PC-3 (cell line): ENCODE data around the gene TMEM163. TPM values are rescaled to one million over a fixed set of nuclear protein-coding genes. Genes with fewer than 3 reads are reported as not detected.

ENCODE experiments used
- ATAC-seq: fragments of 200-7000 bp; cut with Tn5 transposase; 2 replicates; pipeline ENCODE4 v1.9.1; 2020; ENCODE audit warnings: mild to moderate bottlenecking, moderate library complexity
- BruUV-seq: library from RNA; stranded (reverse); fragments of 400-500 nt; replicated peaks from 2 replicates; lab custom pipeline; 2021; lab: Mats Ljungman, UMichigan
- CTCF ChIA-PET: fragments of 300-600 bp; sonication (Branson Sonifier 250); formaldehyde crosslinking; loops from one replicate; lab custom pipeline; 2022; ENCODE audit warnings: antibody characterized with exemption; lab: Charles Lee
- POLR2A ChIA-PET: fragments of 300-600 bp; sonication (Branson Sonifier 250); formaldehyde crosslinking; loops from one replicate; lab custom pipeline; 2022; ENCODE audit warnings: antibody characterized with exemption; ENCODE audit not compliant: unreplicated experiment; lab: Charles Lee
- DNase-seq: peaks from one replicate; pipeline ENCODE4 v3.0.0-alpha.2; 2015
- H2AFZ ChIP-seq: fragments of 300-600 bp; sonication (generic); 2 replicates; pipeline ENCODE4 v1.6.0; 2016; ENCODE audit warnings: antibody characterized with exemption, low read length
- H3F3A ChIP-seq: fragments of 300-600 bp; sonication (generic); one replicate; pipeline ENCODE4 v1.6.0; 2017; ENCODE audit warnings: antibody characterized with exemption, low read length, control low read depth, mild to moderate bottlenecking; ENCODE audit not compliant: unreplicated experiment
- H3K27ac ChIP-seq: fragments of 300-600 bp; sonication (generic); 2 replicates; pipeline ENCODE4 v1.5.1; 2016; ENCODE audit warnings: mild to moderate bottlenecking, low read length
- H3K27me3 ChIP-seq: fragments of 300-600 bp; sonication (generic); 2 replicates; pipeline ENCODE4 v1.6.1; 2016; ENCODE audit warnings: low read length, mixed read lengths
- H3K36me3 ChIP-seq: fragments of 300-600 bp; sonication (generic); 2 replicates; pipeline ENCODE4 v1.6.1; 2016; ENCODE audit warnings: low read depth, mixed run types, low read length, mixed read lengths
- H3K4me1 ChIP-seq: fragments of 300-600 bp; sonication (generic); 2 replicates; pipeline ENCODE4 v1.5.1; 2016; ENCODE audit warnings: low read length; ENCODE audit not compliant: insufficient read depth
- H3K4me2 ChIP-seq: fragments of 300-600 bp; sonication (generic); 2 replicates; pipeline ENCODE4 v1.6.0; 2016; ENCODE audit warnings: low read length
- H3K4me3 ChIP-seq: fragments of 300-600 bp; sonication (generic); 2 replicates; pipeline ENCODE4 v1.5.1; 2016; ENCODE audit warnings: mild to moderate bottlenecking, low read length, mixed read lengths
- H3K79me2 ChIP-seq: fragments of 300-600 bp; sonication (generic); 2 replicates; pipeline ENCODE4 v1.6.1; 2017; ENCODE audit warnings: low read length, mixed read lengths
- H3K9ac ChIP-seq: fragments of 300-600 bp; sonication (generic); 2 replicates; pipeline ENCODE4 v1.6.0; 2016; ENCODE audit warnings: mild to moderate bottlenecking, low read length
- H3K9me2 ChIP-seq: fragments of 300-600 bp; sonication (generic); replicated peaks from 2 replicates; pipeline ENCODE4 v1.6.1; 2016; ENCODE audit warnings: mixed run types, low read length, mixed read lengths
- H3K9me3 ChIP-seq: fragments of 300-600 bp; sonication (generic); 2 replicates; pipeline ENCODE4 v1.6.1; 2016; ENCODE audit warnings: low read length, mixed read lengths
- H4K20me1 ChIP-seq: fragments of 300-600 bp; sonication (generic); 2 replicates; pipeline ENCODE4 v1.6.1; 2016; ENCODE audit warnings: low read length, mixed read lengths
- CTCF ChIP-seq: fragments of 300-600 bp; sonication (generic); conservative IDR thresholded peaks from 2 replicates; pipeline ENCODE4 v1.5.1; 2017; ENCODE audit warnings: antibody characterized with exemption, low read depth, mild to moderate bottlenecking, low read length
- EZH2 ChIP-seq: fragments of 300-600 bp; sonication (generic); IDR thresholded peaks from one replicate; pipeline ENCODE4 v1.6.1; 2017; ENCODE audit warnings: antibody characterized with exemption, mild to moderate bottlenecking, low read length; ENCODE audit not compliant: unreplicated experiment
- EZH2phosphoT487 ChIP-seq: fragments of 300-600 bp; sonication (generic); IDR thresholded peaks from 2 replicates; pipeline ENCODE4 v1.6.1; 2018; ENCODE audit warnings: mild to moderate bottlenecking, antibody characterized with exemption, low read length, borderline replicate concordance
- intact Hi-C: fragments of 100-400 bp; cut with micrococcal nuclease; formaldehyde crosslinking; loops from 2 replicates; pipeline ENCODE4 v1.9.0; 2023
- total RNA-seq: library from RNA; depleted of rRNA; stranded (reverse); fragments of >200 nt; gene quantifications from 2 replicates; pipeline ENCODE4 v1.2.3, GENCODE V29; 2014

TMEM163 gene
- total RNA-seq, 1 experiment from 2014 or later: 0.47 TPM

DNA sequence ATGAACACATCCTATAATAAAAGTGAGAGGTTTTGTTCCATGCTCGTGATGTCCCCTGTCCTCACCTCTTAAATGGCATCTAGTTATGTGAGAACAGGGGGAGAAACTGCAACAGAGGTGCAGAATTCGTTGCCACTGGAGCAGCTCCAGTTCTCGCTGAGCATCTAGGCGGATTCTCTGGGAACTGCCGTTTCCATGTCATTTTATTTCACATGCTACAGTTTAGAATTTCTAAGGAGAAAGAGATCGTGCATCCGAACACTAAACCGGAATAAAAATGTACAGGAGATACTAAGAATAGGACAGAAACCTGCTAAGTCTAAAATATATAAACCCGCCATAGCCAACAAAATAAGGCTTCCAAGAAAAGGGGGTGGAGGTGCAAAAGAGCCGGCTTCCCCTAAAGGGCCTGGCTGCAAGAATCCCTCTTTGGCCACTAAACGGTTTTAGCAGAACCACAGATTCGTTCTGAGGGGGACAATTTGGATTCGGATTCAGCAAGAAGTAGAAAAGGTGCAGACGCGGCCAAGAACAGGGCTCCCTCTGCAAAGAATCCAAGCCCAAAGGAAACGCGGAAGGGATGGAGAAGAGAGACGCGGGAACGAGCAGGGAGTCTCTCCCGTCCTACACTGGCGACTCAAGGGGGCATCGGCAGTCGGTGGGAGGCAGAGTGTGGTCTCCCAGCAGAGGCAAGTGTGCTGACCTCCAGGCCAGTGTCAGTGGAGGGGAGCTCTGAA, 1.3 kb downstream of the TMEM163 start:
- TF ChIP-seq EZH2phosphoT487 (no peak), CTCF (no peak), EZH2 (no peak)
- ChIA-PET POLR2A (interaction anchor here (0.7 kb wide), 1 partner anchor 138 kb away, joined by 3 read pairs; no protein-coding TSS in a partner anchor), CTCF (no interaction called here)
- ATAC-seq (no peak), DNase-seq (no peak)
- H3K79me2 ChIP-seq: no peaks in the 10 kb centered on the region
- H3K4me2 ChIP-seq: peak overlapping the region; percentile 73
- H4K20me1 ChIP-seq: no peaks in the 10 kb centered on the region
- no peaks in the 10 kb centered on the region for H3F3A ChIP-seq
- H3K9me3 ChIP-seq: no peaks in the 10 kb centered on the region
- H3K9me2 ChIP-seq: no peaks in the 10 kb centered on the region
- no TSS peak for BruUV-seq
- H3K36me3 ChIP-seq: no peaks in the 10 kb centered on the region
- no peak overlapping the region for H3K9ac ChIP-seq
- no peak overlapping the region for H3K27ac ChIP-seq
- intact Hi-C loops: no loop called here
- peaks cover 21% of the 10 kb centered on the region for H3K27me3 ChIP-seq
- no peak overlapping the region for H2AFZ ChIP-seq
- H3K4me1 ChIP-seq: peaks cover 7% of the 10 kb centered on the region; the same call in 1 of the 2 replicates
- peak overlapping the region; percentile 58; the same call in 1 of the 2 replicates for H3K4me3 ChIP-seq

- no TSS peak for BruUV-seq
- CTCF ChIA-PET: no interaction called here
- peaks cover 21% of the 10 kb centered on the region for H3K27me3 ChIP-seq
Observed at GRCh38 chr2:134716721-134717243, 2.0 kb downstream of the TMEM163 start.

More at GRCh38 chr2:134716721-134717243, 2.0 kb downstream of the TMEM163 start:
- Histone ChIP-seq H4K20me1 (no peaks in the 10 kb centered on the region), H3K4me2 (no peak overlapping the region), H3K4me1 (peaks cover 14% of the 10 kb centered on the region), H3K27ac (no peak overlapping the region), H3K9me3 (no peaks in the 10 kb centered on the region), H3F3A (no peaks in the 10 kb centered on the region), H2AFZ (no peak overlapping the region), H3K4me3 (no peak overlapping the region), H3K9me2 (no peaks in the 10 kb centered on the region), H3K79me2 (no peaks in the 10 kb centered on the region), H3K36me3 (no peaks in the 10 kb centered on the region), H3K9ac (no peak overlapping the region)
- intact Hi-C loops: no loop called here
- DNase-seq (no peak), ATAC-seq (no peak)
- TF ChIP-seq CTCF: no peak
- no peak for TF ChIP-seq EZH2phosphoT487
- no peak for TF ChIP-seq EZH2
- POLR2A ChIA-PET: interaction anchor here (0.7 kb wide), 1 partner anchor 139 kb away, joined by 3 read pairs; no protein-coding TSS in a partner anchor
